Measurements from ENCODE around the gene TTLL6. TPM values are rescaled to one million over a fixed set of nuclear protein-coding genes. Genes with fewer than 3 reads are reported as not detected.
A peak's percentile ranks its signal among the peaks of the same experiment; 100 is the strongest.

The TTLL6 gene
- total RNA-seq, 1 donor from 2014 or later, result not detected

GRCh38 chr17:48732688-48733629 is 84.1 kb downstream of the TTLL6 start:
- peaks cover 10% of the 10 kb centered on the region for H3K9me3 Mint-ChIP-seq (ENCODE audit: unreplicated experiment)
- Histone ChIP-seq H3K4me1 (ENCODE audit: insufficient read depth, low read length) (no peaks in the 10 kb centered on the region), H3K36me3 (ENCODE audit: insufficient read depth, low read length) (no peaks in the 10 kb centered on the region), H3K9me3 (ENCODE audit: insufficient read depth, low read depth, low read length) (no peaks in the 10 kb centered on the region), H3K27ac (ENCODE audit: low read depth, low read length) (no peak overlapping the region), H3K9ac (ENCODE audit: low read length) (no peak overlapping the region), H3K27me3 (ENCODE audit: insufficient read depth, low read length) (peaks cover 95% of the 10 kb centered on the region), H4K20me1 (ENCODE audit: insufficient read depth, low read length) (no peaks in the 10 kb centered on the region), H3K79me2 (ENCODE audit: insufficient read depth, low read length) (no peaks in the 10 kb centered on the region), H3K4me3 (ENCODE audit: insufficient read depth, low read depth, low read length) (no peak overlapping the region), H3K4me2 (ENCODE audit: low read length) (no peak overlapping the region), H2AFZ (ENCODE audit: low read depth, low read length) (no peak overlapping the region)
- TF ChIP-seq EZH2 (IDR thresholded peaks at IDR 0.05; ENCODE audit: insufficient read depth, low read length) (peak; percentile 94), CTCF (IDR thresholded peaks at IDR 0.05; ENCODE audit: insufficient read depth, low read depth, low read length) (no peak)
- H3K27ac Mint-ChIP-seq (ENCODE audit: unreplicated experiment), result no peak overlapping the region
- FAIRE-seq (no peak), DNase-seq (ENCODE audit: low read depth) (no peak)
- H3K4me3 Mint-ChIP-seq (ENCODE audit: unreplicated experiment), result no peak overlapping the region
- no peaks in the 10 kb centered on the region for H3K36me3 Mint-ChIP-seq (ENCODE audit: low read depth, unreplicated experiment)
- H3K27me3 Mint-ChIP-seq (ENCODE audit: low read depth, unreplicated experiment), result peaks cover 94% of the 10 kb centered on the region
- H3K4me1 Mint-ChIP-seq (ENCODE audit: low read depth, unreplicated experiment), result peaks cover 2% of the 10 kb centered on the region

GRCh38 chr17:48731355-48731754 is 85.7 kb downstream of the TTLL6 start:
- Histone ChIP-seq H3K9me3 (ENCODE audit: insufficient read depth, low read depth, low read length) (peaks cover 7% of the 10 kb centered on the region), H2AFZ (ENCODE audit: low read depth, low read length) (no peak overlapping the region), H3K4me3 (ENCODE audit: insufficient read depth, low read depth, low read length) (no peak overlapping the region), H4K20me1 (ENCODE audit: insufficient read depth, low read length) (no peaks in the 10 kb centered on the region), H3K27me3 (ENCODE audit: insufficient read depth, low read length) (peaks cover 98% of the 10 kb centered on the region), H3K4me1 (ENCODE audit: insufficient read depth, low read length) (no peaks in the 10 kb centered on the region), H3K79me2 (ENCODE audit: insufficient read depth, low read length) (no peaks in the 10 kb centered on the region), H3K36me3 (ENCODE audit: insufficient read depth, low read length) (no peaks in the 10 kb centered on the region), H3K9ac (ENCODE audit: low read length) (no peak overlapping the region), H3K27ac (ENCODE audit: low read depth, low read length) (no peak overlapping the region), H3K4me2 (ENCODE audit: low read length) (no peak overlapping the region)
- DNase-seq (ENCODE audit: low read depth) (no peak), FAIRE-seq (no peak)
- Mint-ChIP-seq H3K4me3 (ENCODE audit: unreplicated experiment) (no peak overlapping the region), H3K27me3 (ENCODE audit: low read depth, unreplicated experiment) (peaks cover 94% of the 10 kb centered on the region), H3K4me1 (ENCODE audit: low read depth, unreplicated experiment) (peaks cover 2% of the 10 kb centered on the region), H3K9me3 (ENCODE audit: unreplicated experiment) (peaks cover 20% of the 10 kb centered on the region), H3K27ac (ENCODE audit: unreplicated experiment) (no peak overlapping the region), H3K36me3 (ENCODE audit: low read depth, unreplicated experiment) (peaks cover 2% of the 10 kb centered on the region)
- TF ChIP-seq EZH2 (IDR thresholded peaks at IDR 0.05; ENCODE audit: insufficient read depth, low read length) (no peak), CTCF (IDR thresholded peaks at IDR 0.05; ENCODE audit: insufficient read depth, low read depth, low read length) (no peak)

DNA sequence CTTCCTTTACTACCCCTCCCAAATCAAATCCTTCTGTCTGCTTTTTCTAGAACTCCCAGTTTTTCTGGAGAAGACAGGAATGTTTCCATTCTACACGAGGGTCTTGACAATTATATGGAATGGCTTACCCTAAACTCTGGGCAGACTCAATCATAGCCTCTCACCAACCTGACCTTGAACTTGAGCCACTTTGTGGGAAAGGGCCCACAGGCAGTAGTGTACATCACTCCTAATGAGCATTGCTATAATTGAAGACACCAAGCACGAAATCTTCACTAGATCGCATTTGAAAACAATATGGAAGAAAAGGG is 86.8 kb downstream of the TTLL6 start:
- H3K9ac ChIP-seq (ENCODE audit: low read length), result no peak overlapping the region
- H3K4me1 Mint-ChIP-seq (ENCODE audit: low read depth, unreplicated experiment), result peaks cover 2% of the 10 kb centered on the region
- H4K20me1 ChIP-seq (ENCODE audit: insufficient read depth, low read length), result no peaks in the 10 kb centered on the region
- no peak overlapping the region for H3K4me2 ChIP-seq (ENCODE audit: low read length)
- no peak overlapping the region for H2AFZ ChIP-seq (ENCODE audit: low read depth, low read length)
- TF ChIP-seq CTCF (IDR thresholded peaks at IDR 0.05; ENCODE audit: insufficient read depth, low read depth, low read length) (no peak), EZH2 (IDR thresholded peaks at IDR 0.05; ENCODE audit: insufficient read depth, low read length) (no peak)
- no peak overlapping the region for H3K27ac ChIP-seq (ENCODE audit: low read depth, low read length)
- DNase-seq (ENCODE audit: low read depth) (no peak), FAIRE-seq (no peak)
- H3K27me3 Mint-ChIP-seq (ENCODE audit: low read depth, unreplicated experiment), result peaks cover 94% of the 10 kb centered on the region
- no peaks in the 10 kb centered on the region for H3K79me2 ChIP-seq (ENCODE audit: insufficient read depth, low read length)
- no peak overlapping the region for H3K4me3 Mint-ChIP-seq (ENCODE audit: unreplicated experiment)
- H3K9me3 ChIP-seq (ENCODE audit: insufficient read depth, low read depth, low read length), result peaks cover 10% of the 10 kb centered on the region
- no peak overlapping the region for H3K27ac Mint-ChIP-seq (ENCODE audit: unreplicated experiment)
- peaks cover 21% of the 10 kb centered on the region for H3K9me3 Mint-ChIP-seq (ENCODE audit: unreplicated experiment)
- no peaks in the 10 kb centered on the region for H3K4me1 ChIP-seq (ENCODE audit: insufficient read depth, low read length)
- no peak overlapping the region for H3K4me3 ChIP-seq (ENCODE audit: insufficient read depth, low read depth, low read length)
- H3K27me3 ChIP-seq (ENCODE audit: insufficient read depth, low read length), result peaks cover 98% of the 10 kb centered on the region
- H3K36me3 ChIP-seq (ENCODE audit: insufficient read depth, low read length), result no peaks in the 10 kb centered on the region
- H3K36me3 Mint-ChIP-seq (ENCODE audit: low read depth, unreplicated experiment), result peaks cover 2% of the 10 kb centered on the region

All from astrocyte (in vitro differentiated cells and primary cell).